Glutamatergic neuron (in vitro differentiated cells): ENCODE results near the gene PRR19. TPM values are rescaled to one million over a fixed set of nuclear protein-coding genes. Genes with fewer than 3 reads are reported as not detected.

ENCODE experiments used
- DNase-seq: peaks from one replicate; pipeline ENCODE4 v3.0.0; 2022
- H3K27ac Mint-ChIP-seq: one replicate; pipeline ENCODE4 v1.8.0; 2020; ENCODE audit warnings: mild to moderate bottlenecking, mixed read lengths, inconsistent platforms; ENCODE audit not compliant: unreplicated experiment
- H3K27me3 Mint-ChIP-seq: one replicate; pipeline ENCODE4 v1.8.0; 2020; ENCODE audit warnings: mild to moderate bottlenecking, moderate library complexity, mixed read lengths, inconsistent platforms; ENCODE audit not compliant: unreplicated experiment
- H3K36me3 Mint-ChIP-seq: one replicate; pipeline ENCODE4 v1.8.0; 2020; ENCODE audit warnings: mild to moderate bottlenecking, mixed read lengths, inconsistent platforms; ENCODE audit not compliant: unreplicated experiment
- H3K4me1 Mint-ChIP-seq: one replicate; pipeline ENCODE4 v1.8.0; 2020; ENCODE audit warnings: mild to moderate bottlenecking, low read depth, mixed read lengths, inconsistent platforms; ENCODE audit not compliant: unreplicated experiment
- H3K4me3 Mint-ChIP-seq: one replicate; pipeline ENCODE4 v1.8.0; 2020; ENCODE audit warnings: mild to moderate bottlenecking, mixed read lengths, inconsistent platforms; ENCODE audit not compliant: unreplicated experiment
- H3K9me3 Mint-ChIP-seq: one replicate; pipeline ENCODE4 v1.8.0; 2020; ENCODE audit warnings: mild to moderate bottlenecking, moderate library complexity, mixed read lengths, inconsistent platforms; ENCODE audit not compliant: unreplicated experiment
- total RNA-seq: library from RNA; stranded (reverse); fragmentation: NEBNext Ultra II Directional; extraction: Animal tissue kit (Norgen Biotek cat#: 25700); gene quantifications from one replicate; pipeline ENCODE4 v1.2.1, GENCODE V29; 2021; ENCODE audit not compliant: unreplicated experiment
- TF ChIP-seq, protein P1 (sequence below): fragments of 200-600 bp; sonication (generic); IDR thresholded peaks from one replicate; pipeline ENCODE4 v1.5.0; 2021; ENCODE audit not compliant: partially characterized antibody, unreplicated experiment

PRR19 gene
- total RNA-seq, 1 donor from 2014 or later = 1.6 TPM

DNA sequence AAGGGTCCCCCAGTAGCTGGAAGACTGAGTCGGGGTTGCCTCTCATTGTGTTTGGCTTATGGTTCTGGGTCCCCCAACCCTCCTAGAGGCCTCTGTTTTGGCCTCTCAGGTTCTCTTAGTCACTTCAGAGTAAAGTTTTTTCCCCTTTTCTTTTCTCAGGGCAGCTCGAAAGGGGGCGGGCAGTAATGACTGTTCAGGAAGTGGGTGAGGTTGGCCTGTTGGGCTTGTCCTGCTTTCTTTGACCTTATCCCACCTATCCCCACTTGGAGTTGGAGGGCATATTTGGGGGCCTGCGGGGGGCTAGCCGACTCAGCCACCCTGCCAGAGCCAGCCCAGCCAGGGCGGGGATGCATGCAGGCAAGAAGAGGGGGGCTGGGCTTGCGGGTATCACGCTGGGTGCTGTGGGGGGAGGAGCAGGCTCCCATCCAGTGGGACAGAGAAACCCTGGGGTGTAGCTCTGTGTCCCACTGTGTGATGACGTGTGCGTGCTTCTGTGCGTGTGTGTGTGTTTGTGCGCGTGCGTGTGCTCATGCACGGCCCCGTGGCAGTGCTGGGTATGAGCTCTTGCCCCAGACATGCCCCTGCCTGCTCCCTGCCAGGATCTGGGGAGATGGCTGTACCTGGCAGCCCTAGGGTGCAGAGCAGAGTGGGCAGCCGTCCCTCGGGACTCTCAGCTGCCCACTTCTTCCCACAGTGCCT, 31.4 kb upstream of the PRR19 start:
- peaks cover 24% of the 10 kb centered on the region for H3K4me1 Mint-ChIP-seq
- H3K36me3 Mint-ChIP-seq = no peaks in the 10 kb centered on the region
- no peak overlapping the region for H3K27ac Mint-ChIP-seq
- TF ChIP-seq, protein P1, sequence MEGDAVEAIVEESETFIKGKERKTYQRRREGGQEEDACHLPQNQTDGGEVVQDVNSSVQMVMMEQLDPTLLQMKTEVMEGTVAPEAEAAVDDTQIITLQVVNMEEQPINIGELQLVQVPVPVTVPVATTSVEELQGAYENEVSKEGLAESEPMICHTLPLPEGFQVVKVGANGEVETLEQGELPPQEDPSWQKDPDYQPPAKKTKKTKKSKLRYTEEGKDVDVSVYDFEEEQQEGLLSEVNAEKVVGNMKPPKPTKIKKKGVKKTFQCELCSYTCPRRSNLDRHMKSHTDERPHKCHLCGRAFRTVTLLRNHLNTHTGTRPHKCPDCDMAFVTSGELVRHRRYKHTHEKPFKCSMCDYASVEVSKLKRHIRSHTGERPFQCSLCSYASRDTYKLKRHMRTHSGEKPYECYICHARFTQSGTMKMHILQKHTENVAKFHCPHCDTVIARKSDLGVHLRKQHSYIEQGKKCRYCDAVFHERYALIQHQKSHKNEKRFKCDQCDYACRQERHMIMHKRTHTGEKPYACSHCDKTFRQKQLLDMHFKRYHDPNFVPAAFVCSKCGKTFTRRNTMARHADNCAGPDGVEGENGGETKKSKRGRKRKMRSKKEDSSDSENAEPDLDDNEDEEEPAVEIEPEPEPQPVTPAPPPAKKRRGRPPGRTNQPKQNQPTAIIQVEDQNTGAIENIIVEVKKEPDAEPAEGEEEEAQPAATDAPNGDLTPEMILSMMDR = no peak
- H3K27me3 Mint-ChIP-seq = peaks cover 6% of the 10 kb centered on the region
- H3K9me3 Mint-ChIP-seq = peaks cover 7% of the 10 kb centered on the region
- peak overlapping the region; percentile 97 for H3K4me3 Mint-ChIP-seq
- DNase-seq = no peak

DNA sequence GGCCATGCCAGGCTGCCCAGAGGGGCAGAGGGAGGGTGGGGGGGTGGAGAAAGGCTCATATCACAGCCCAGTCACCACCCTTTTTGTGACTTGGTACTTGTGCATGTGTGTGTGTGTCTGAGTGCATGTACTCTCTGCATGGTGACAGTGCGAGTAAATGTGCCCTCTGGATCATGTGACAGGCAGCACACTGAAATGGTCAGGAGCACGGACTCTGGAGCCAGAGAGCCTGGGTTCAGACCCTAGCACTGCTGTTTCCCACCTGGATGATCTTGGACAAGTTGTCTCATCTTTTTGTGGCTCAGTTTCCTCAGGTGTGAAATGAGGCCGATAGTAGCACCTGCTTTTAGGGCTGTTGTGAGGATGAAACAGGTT, 30.9 kb upstream of the PRR19 start:
- peak overlapping the region; percentile 67 for H3K4me3 Mint-ChIP-seq
- H3K4me1 Mint-ChIP-seq = peaks cover 21% of the 10 kb centered on the region
- TF ChIP-seq, protein P1 = no peak
- H3K27me3 Mint-ChIP-seq = peaks cover 4% of the 10 kb centered on the region
- no peak for DNase-seq
- no peaks in the 10 kb centered on the region for H3K36me3 Mint-ChIP-seq
- H3K27ac Mint-ChIP-seq = no peak overlapping the region
- H3K9me3 Mint-ChIP-seq = peaks cover 7% of the 10 kb centered on the region

DNA sequence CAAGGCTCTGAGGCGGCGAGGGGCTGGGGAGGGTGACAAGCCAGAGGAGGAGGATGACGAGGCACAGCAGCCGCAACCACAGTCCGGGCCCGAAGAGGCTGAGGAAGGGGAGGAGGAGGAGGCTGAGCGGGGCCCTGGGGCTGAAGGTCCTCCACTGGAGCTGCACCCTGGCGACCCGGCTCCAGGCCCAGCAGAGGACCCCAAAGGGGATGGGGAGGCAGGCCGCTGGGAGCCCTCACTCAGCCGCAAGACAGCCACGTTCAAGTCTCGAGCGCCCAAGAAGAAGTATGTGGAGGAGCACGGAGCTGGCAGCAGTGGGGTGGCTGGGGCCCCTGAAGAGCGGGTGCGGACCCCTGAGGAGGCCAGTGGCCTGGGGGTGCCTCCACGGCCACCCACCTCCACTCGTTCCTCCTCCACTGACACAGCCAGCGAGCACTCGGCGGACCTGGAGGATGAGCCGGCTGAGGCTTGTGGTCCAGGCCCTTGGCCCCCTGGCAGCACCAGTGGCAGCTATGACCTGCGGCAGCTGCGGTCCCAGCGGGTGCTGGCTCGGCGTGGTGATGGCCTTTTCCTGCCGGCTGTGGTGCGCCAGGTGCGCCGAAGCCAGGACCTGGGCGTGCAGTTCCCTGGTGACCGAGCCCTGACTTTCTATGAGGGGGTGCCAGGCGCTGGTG, 29.9 kb upstream of the PRR19 start:
- H3K4me3 Mint-ChIP-seq = no peak overlapping the region
- TF ChIP-seq, protein P1 = no peak
- H3K4me1 Mint-ChIP-seq = peaks cover 23% of the 10 kb centered on the region
- H3K9me3 Mint-ChIP-seq = peaks cover 7% of the 10 kb centered on the region
- DNase-seq = no peak
- H3K27me3 Mint-ChIP-seq = peaks cover 4% of the 10 kb centered on the region
- no peak overlapping the region for H3K27ac Mint-ChIP-seq
- no peaks in the 10 kb centered on the region for H3K36me3 Mint-ChIP-seq

DNA sequence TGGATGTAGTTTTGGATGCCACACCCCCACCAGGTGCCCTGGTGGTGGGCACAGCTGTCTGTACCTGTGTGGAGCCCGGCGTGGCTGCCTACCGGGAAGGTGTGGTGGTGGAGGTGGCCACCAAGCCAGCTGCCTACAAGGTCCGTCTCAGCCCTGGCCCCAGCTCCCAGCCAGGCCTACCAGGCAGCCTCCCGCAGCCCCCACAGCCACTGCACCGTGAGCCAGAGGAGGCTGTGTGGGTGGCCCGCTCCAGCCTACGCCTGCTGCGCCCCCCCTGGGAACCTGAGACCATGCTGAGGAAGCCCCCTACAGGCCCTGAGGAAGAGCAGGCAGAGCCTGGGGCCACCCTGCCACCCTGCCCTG, 29.4 kb upstream of the PRR19 start:
- Mint-ChIP-seq H3K36me3 (no peaks in the 10 kb centered on the region), H3K4me3 (no peak overlapping the region), H3K9me3 (peaks cover 7% of the 10 kb centered on the region), H3K4me1 (peaks cover 21% of the 10 kb centered on the region), H3K27ac (no peak overlapping the region), H3K27me3 (peaks cover 7% of the 10 kb centered on the region)
- TF ChIP-seq, protein P1 = no peak
- no peak for DNase-seq

DNA sequence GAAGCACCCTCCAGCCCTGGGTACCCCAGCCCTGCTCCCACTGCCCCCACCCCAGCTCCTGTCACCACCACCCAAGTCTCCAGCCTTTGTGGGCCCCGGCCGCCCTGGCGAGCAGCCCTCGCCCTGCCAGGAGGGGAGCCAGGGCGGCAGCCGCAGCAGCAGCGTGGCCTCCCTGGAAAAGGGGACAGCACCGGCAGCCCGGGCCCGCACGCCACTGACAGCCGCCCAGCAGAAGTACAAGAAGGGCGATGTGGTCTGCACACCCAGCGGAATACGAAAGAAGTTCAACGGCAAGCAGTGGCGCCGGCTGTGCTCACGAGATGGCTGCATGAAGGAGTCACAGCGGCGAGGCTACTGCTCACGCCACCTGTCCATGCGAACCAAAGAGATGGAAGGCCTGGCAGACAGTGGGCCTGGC, 28.9 kb upstream of the PRR19 start:
- H3K4me1 Mint-ChIP-seq = peaks cover 19% of the 10 kb centered on the region
- H3K4me3 Mint-ChIP-seq = no peak overlapping the region
- DNase-seq = no peak
- no peak overlapping the region for H3K27ac Mint-ChIP-seq
- no peaks in the 10 kb centered on the region for H3K36me3 Mint-ChIP-seq
- TF ChIP-seq, protein P1 = no peak
- peaks cover 7% of the 10 kb centered on the region for H3K27me3 Mint-ChIP-seq
- peaks cover 7% of the 10 kb centered on the region for H3K9me3 Mint-ChIP-seq
